ENCODE measurements around the gene PIGQ.
A peak's percentile ranks its signal among the peaks of the same experiment; 100 is the strongest.

PIGQ gene

DNA sequence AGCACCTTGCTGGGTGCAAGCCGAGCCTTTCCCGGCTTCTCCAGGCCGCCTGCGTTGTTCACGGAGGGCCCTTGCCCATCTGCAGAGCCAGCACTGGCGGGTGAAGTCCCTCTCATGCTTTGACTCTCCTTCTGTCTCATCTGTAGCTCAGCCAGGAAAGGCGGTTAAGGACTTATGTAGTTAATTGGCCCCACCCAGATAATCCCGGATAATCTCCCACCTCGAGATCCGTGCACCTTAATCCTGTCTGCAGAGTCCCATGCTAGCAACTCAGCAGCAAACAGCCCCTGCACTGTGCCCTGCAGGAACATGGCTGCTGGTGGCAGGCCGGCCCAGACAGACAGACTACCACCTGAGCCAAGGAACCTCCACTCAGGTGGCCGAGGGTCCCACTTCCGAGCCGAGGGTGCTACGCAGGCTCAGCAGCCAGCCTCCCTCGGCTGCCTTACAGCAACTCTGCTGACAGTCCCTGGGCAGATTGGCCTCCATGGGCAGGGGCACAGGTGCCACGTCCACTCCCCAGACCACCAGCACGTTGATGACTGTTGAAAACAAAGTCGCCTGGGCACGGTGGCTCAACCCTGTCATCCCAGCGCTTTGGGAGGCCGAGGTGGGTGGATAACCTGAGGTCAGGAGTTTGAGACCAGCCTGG lies 37.0 kb downstream of the PIGQ start:
- DNase-seq (ENCODE audit: low read depth) = no peak

- no peak for DNase-seq (ENCODE audit: low read depth)
These were observed 38.3 kb downstream of the PIGQ start for GRCh38 chr16:608019-608418.

GRCh38 chr16:609316-609715 lies 39.5 kb downstream of the PIGQ start:
- DNase-seq (ENCODE audit: low read depth) = no peak

DNA sequence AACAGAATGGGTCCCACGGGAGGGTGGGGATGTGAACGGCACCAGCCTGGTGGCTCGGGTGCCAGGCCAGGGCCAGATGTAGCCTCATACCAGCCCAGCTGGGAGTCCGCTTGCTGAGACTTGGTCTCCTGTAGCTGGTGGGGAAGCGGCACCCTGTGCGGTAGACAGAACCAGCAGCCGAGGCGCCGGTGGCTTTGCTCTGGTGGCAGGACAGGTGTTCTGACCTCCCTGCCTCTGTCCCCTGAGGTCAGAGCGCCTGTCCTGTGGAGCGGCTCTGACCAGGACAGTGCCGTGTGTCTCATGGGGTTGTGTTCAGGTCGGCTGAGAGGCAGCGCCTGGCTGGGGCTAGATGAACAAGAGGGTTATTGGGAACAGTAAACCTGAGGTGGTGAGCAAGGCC lies 40.2 kb downstream of the PIGQ start:
- DNase-seq (ENCODE audit: low read depth) = no peak

DNA sequence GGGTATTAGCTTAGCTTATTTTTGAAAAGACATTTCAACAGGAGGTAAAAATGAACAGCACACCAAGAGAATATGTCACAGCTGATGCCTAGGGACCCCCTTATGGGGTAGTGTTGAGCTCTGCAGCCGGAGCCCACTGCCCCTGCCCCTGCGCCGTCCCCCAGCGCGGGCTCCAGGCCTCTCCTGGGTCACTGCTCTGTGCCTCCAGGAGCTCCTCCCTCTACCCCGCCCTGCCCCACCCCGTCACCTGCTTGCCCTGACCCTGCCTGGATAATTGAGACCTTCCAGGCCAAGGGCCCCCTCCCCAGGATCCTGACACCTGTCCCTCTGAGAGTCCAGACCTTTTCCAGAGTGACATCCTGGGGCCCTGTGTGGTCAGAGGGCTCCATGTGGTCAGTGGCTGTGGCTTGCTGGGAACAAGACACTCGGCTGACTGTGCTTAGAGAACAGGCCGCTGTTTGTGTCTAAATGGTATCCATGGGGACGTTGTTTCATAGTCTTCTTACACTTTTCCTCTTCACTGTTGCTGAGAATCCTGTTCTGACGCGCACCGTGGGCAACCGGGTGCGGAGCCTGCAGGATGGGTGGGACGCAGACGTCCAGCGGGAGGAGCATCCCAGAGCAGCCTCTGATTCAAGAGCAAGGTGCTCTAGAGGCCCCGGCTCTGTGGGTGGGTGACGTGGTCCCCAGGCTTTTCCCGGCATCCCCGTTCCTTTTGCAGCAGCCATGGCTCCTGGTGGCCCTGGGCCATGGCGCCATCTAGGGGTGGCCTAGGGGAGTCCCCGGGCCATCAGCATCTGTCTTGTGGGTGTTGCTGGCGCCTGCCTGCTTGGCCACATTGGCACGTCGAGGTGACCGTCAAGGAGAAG lies 41.0 kb downstream of the PIGQ start:
- peak; percentile 46 for DNase-seq (ENCODE audit: low read depth)

DNA sequence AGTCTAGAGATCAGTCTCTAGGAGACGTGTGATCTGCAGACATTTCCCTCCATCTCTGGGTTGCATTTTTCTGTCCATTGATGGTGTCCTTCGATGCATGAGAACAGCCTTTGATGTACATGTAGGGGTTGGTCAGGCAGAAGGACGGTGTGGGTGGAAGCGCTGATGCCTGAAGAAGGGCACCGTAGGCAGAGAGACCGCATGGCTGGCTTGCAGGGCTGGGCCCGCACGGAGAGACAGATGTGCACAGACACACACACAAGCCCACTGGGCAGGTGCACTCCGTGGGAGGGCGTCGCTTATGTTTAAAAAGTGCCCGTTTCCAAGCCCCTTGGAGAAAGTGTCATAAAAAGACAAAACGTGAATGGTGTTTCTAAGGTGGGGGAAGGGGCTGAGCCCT lies 45.4 kb downstream of the PIGQ start:
- DNase-seq (ENCODE audit: low read depth) = no peak

DNA sequence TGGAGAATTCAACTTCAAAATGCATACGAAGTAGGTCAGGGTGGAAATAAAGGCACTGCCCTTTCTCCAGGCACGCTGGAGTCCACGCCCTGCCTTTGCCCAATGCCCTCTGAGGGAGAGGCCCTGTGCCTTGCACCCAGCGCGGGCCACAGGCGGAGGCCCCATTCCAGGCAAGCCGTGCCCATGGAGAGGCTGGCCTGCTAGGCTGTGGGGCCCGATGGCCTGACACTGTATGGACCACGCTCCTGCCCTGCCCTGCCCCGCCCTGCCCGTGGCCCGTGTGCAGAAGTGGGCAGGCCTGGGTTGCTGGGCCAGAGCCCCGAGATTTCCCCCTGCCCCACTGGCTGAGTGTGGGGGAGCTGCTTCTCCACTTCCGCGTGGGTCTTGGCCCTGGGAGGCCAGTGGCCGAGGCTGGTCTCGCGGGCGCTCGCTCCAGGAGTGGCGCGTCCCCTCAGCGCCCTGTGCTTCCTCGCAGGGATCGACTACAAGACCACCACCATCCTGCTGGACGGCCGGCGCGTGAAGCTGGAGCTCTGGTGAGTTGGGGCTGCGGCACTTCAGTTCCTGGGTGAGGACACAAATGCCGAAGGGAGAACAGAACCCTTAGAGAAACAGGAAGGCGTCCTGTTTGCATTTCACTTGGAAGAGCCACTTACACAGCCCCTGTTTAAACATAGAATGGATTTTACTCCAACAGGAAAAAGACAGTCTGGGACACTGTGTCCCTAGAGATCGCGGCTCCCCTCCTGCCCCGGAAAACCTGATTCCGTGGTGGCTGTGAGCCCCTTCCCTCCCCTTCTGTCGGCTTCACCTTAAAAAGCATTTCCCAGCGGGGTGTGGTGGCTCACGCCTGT lies 47.2 kb downstream of the PIGQ start:
- no peak for DNase-seq (ENCODE audit: low read depth)

- no peak for DNase-seq (ENCODE audit: low read depth)
These were observed 48.1 kb downstream of the PIGQ start for GRCh38 chr16:617855-618254.

DNA sequence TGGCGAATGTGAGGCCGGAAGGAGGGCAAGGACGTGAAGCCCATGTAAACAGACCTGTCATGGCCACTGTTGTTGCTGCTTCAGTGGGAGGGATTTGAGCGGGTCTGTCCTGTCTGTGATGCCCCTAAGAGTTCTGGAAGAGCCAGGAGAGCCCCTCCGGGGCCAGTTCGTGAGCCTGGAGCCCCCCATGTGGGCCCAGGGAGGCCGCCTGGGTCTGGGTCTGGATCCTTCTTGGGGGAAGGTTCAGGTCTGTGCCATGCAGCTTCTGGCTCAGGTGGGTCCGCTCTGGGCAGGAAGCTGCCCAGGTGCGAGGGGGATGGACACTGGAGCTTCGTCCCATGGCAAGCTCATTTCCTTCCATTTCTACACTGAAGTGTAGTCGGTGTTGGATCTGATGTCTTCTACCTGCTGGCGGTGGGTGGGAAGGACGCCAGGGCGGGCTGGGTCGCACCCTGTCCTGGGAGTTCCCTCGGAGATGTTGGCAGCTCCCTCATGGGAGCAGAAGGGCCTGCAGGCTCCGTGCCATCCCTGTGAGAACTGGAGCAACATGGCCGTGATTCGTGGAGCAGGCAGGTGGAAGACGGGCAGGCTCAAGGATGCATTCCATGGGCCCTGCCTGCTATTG lies 49.8 kb downstream of the PIGQ start:
- DNase-seq (ENCODE audit: low read depth) = no peak

GRCh38 chr16:620700-621525 lies 51.1 kb downstream of the PIGQ start:
- no peak for DNase-seq (ENCODE audit: low read depth)

- DNase-seq (ENCODE audit: low read depth) = no peak
These were observed 51.8 kb downstream of the PIGQ start for GRCh38 chr16:621526-622105.

DNA sequence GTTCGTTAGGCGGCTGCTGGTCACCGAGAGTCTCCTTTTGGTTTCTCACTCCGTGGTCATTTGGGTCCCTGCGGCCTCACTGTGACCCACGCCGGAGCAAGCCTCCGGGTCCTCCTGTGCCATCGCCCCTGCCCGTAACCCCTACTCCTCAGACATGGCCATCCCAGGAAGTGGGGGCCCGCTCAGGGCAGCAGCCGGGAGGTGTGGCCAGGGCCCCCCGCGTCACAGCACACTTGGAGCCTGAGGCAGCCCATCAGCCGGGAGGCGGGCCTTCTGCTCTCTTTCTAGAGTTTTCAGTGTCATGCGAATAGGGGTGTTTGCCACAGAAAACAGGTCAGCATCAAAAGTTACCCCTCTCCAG lies 53.1 kb downstream of the PIGQ start:
- DNase-seq (ENCODE audit: low read depth) = no peak

DNA sequence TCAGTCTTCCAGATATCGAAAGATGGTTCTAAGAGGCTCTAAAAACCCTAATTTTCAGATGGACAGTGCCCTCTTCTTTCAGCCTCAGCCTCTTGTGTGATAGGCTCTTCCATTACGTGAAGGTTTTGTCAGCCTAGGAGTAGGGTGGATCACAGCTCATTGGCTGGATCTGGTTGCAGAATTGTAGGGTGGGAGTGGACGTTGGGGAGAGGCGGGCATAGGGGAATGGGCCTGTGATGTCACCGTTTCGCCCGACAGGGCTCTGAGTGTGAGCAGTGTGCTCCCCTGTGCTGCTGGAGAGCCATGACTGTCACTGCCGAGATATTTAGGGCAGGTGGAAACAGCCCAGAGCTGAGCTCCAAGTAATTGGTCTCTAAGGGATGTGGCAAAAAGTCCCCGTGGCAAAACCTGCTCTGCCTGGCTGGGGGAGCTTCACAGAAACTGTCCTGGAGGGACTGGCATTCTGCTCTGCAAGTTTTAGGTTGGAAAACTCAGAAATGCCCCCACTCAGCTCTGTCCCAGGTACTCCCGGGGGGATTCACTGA lies 54.8 kb downstream of the PIGQ start:
- DNase-seq (ENCODE audit: low read depth) = no peak

GRCh38 chr16:625117-625976 lies 55.6 kb downstream of the PIGQ start:
- DNase-seq (ENCODE audit: low read depth) = no peak

DNA sequence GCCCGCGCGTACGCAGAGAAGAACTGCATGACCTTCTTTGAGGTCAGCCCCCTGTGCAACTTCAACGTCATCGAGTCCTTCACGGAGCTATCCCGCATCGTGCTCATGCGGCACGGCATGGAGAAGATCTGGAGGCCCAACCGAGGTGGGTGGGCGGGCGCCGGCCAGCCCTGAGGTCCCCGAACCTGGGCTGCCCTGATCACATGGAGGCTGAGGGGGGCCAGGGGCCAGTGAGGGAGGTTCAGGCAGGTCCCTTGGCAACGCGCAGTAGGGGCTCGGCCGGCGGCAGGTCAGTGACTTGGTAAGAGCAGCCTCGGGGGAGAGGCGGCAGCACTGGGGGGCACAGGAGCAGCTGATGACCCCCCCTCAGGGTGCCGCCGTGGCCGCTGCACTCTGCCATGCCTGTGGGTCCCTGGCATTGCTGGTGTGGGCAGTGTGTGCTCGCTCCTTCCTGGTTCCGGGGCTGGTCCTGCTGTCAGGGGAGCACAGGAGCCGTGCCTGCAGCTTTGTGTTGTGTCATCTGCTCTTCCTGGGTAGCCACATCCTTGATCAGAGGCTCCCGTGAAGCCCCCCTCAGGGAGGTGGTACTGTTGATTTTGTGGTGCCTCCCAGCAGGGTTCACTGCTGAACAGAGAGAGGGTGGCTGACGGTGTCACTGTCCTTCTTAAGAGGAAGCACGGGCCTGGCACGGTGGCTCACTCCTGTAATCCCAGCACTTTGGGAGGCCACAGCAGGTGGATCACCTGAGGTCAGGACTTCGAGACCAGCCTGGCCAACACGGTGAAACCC lies 56.4 kb downstream of the PIGQ start:
- no peak for DNase-seq (ENCODE audit: low read depth)

GRCh38 chr16:626787-627453 lies 57.2 kb downstream of the PIGQ start:
- no peak for DNase-seq (ENCODE audit: low read depth)

- no peak for DNase-seq (ENCODE audit: low read depth)
These were observed 57.9 kb downstream of the PIGQ start for GRCh38 chr16:627454-628239.
